ENCODE results near the gene HLA-DQA1.

The HLA-DQA1 gene

DNA sequence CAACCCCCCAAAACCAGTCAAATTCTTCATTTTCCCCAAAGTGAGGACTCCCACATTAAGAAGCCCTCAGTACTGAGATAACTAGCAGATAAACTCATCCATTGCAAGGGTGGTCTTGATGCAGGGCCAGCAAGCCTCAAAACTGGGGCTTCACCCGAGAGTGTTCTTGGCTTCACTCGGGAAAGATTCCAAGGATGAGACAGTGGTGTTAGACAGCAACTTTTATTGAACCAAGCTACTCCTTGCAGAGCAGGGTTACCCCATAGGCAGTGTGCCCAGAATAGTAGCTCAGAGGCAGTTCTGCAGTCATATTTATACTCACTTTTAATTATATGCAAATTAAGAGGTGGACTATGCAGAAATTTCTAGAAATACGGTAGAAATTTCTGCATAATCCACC lies 15.8 kb upstream of the HLA-DQA1 start:
- H3K9me2 ChIP-seq (replicated peaks; ENCODE audit: low read depth, low read length), result no peaks in the 10 kb centered on the region
- no peak overlapping the region for H3K9ac ChIP-seq (ENCODE audit: low read depth, low read length, poor library complexity, severe bottlenecking)
- TF ChIP-seq EZH2phosphoT487 (IDR thresholded peaks at IDR 0.05; ENCODE audit: borderline replicate concordance), result no peak
- TF ChIP-seq, protein P1, sequence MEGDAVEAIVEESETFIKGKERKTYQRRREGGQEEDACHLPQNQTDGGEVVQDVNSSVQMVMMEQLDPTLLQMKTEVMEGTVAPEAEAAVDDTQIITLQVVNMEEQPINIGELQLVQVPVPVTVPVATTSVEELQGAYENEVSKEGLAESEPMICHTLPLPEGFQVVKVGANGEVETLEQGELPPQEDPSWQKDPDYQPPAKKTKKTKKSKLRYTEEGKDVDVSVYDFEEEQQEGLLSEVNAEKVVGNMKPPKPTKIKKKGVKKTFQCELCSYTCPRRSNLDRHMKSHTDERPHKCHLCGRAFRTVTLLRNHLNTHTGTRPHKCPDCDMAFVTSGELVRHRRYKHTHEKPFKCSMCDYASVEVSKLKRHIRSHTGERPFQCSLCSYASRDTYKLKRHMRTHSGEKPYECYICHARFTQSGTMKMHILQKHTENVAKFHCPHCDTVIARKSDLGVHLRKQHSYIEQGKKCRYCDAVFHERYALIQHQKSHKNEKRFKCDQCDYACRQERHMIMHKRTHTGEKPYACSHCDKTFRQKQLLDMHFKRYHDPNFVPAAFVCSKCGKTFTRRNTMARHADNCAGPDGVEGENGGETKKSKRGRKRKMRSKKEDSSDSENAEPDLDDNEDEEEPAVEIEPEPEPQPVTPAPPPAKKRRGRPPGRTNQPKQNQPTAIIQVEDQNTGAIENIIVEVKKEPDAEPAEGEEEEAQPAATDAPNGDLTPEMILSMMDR (conservative IDR thresholded peaks at IDR 0.05; ENCODE audit: low read length), result no peak
- H3K4me1 ChIP-seq (ENCODE audit: insufficient read depth, low read length, poor library complexity, severe bottlenecking), result peaks cover 15% of the 10 kb centered on the region
- H3K36me3 ChIP-seq (ENCODE audit: insufficient read depth, low read length), result no peaks in the 10 kb centered on the region
- no peak overlapping the region for H2AFZ ChIP-seq (ENCODE audit: low read length)
- H3K4me2 ChIP-seq (ENCODE audit: low read depth, low read length, poor library complexity, severe bottlenecking), result no peak overlapping the region
- peaks cover 7% of the 10 kb centered on the region; the same call in 1 of the 2 replicates for H3F3A ChIP-seq (ENCODE audit: low read depth)
- no peaks in the 10 kb centered on the region for H3K79me2 ChIP-seq (ENCODE audit: insufficient read depth, low read length)
- no peaks in the 10 kb centered on the region for H3K9me3 ChIP-seq (ENCODE audit: insufficient read depth, low read depth, low read length)
- H4K20me1 ChIP-seq (ENCODE audit: insufficient read depth, low read length, poor library complexity, severe bottlenecking), result no peaks in the 10 kb centered on the region
- no peak overlapping the region for H3K4me3 ChIP-seq (ENCODE audit: low read length, poor library complexity, severe bottlenecking)
- no peaks in the 10 kb centered on the region for H3K27me3 ChIP-seq (ENCODE audit: insufficient read depth, low read length, poor library complexity, severe bottlenecking)

DNA sequence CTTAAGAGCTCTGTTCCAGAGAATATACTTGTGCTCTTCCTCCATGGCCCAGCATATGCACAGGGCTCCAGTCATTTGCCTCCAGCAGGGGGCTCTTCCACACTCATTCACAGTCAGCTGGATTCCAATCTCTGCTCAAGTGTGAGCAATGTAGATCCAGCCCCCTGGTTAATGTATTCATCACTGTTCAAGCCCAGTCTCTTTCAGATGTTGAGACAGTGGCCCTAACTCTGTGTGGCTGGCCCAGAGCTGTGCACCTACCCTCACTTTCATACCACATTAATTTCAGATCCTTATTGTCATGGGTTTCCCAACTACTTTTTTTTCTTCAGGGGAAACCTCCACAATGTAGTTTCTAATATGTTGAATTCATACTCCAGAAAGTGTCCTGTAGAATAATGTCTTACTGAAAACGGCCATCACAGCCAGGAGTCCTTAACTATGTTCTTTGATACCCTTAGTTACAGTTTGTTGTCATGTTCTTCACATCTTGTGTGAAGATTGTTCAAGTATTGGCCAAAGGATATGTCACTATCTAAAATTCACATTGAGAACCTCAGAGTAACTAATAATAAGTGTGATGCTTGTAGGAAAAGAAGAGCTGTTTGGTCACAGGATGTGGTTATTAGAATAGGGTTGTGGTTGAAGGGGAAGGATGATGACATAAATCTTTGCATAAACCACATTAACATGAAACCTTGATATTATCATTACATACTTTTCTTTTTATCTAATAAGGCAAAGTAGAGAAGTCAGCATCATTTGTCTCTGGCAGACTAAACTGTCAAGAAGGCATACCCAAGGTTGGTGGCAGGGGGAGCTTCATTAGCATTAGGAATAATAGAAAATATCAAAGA lies 14.4 kb upstream of the HLA-DQA1 start:
- H3K4me2 ChIP-seq (ENCODE audit: low read depth, low read length, poor library complexity, severe bottlenecking), result peak overlapping the region; percentile 42

DNA sequence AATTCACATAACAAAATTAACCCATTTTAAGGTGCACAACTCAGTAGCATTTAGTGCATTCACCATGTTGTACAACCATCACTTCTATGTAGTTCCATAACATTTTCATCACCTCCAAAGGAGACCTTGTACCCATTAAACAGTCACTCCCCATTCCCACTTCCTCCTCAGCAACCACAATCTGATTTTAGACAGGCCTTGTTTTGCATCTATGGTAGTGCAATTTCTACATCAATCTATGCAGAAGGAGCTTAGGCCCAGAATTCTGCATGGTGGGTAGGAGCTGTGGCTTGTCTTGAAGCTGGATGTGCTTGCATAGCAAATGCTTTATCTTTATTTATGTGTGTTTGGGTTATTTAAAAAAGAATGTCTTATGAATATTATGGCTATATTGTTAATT lies 13.5 kb upstream of the HLA-DQA1 start:
- Histone ChIP-seq H3K4me3 (ENCODE audit: low read length, poor library complexity, severe bottlenecking) (no peak overlapping the region), H3K9me3 (ENCODE audit: insufficient read depth, low read depth, low read length) (no peaks in the 10 kb centered on the region), H3K27me3 (ENCODE audit: insufficient read depth, low read length, poor library complexity, severe bottlenecking) (no peaks in the 10 kb centered on the region), H3K4me2 (ENCODE audit: low read depth, low read length, poor library complexity, severe bottlenecking) (peak overlapping the region; percentile 42), H3K9ac (ENCODE audit: low read depth, low read length, poor library complexity, severe bottlenecking) (no peak overlapping the region), H2AFZ (ENCODE audit: low read length) (no peak overlapping the region), H4K20me1 (ENCODE audit: insufficient read depth, low read length, poor library complexity, severe bottlenecking) (no peaks in the 10 kb centered on the region), H3K9me2 (replicated peaks; ENCODE audit: low read depth, low read length) (no peaks in the 10 kb centered on the region), H3K79me2 (ENCODE audit: insufficient read depth, low read length) (no peaks in the 10 kb centered on the region), H3F3A (ENCODE audit: low read depth) (peaks cover 7% of the 10 kb centered on the region; the same call in 1 of the 2 replicates), H3K4me1 (ENCODE audit: insufficient read depth, low read length, poor library complexity, severe bottlenecking) (peaks cover 15% of the 10 kb centered on the region), H3K36me3 (ENCODE audit: insufficient read depth, low read length) (no peaks in the 10 kb centered on the region)
- no peak for TF ChIP-seq EZH2phosphoT487 (IDR thresholded peaks at IDR 0.05; ENCODE audit: borderline replicate concordance)
- TF ChIP-seq, protein P1 (conservative IDR thresholded peaks at IDR 0.05; ENCODE audit: low read length), result no peak

More for the DNA sequence above, 14.4 kb upstream of the HLA-DQA1 start:
- Histone ChIP-seq H3K4me1 (ENCODE audit: insufficient read depth, low read length, poor library complexity, severe bottlenecking) (peaks cover 15% of the 10 kb centered on the region), H3K9me2 (replicated peaks; ENCODE audit: low read depth, low read length) (no peaks in the 10 kb centered on the region), H2AFZ (ENCODE audit: low read length) (no peak overlapping the region), H3K79me2 (ENCODE audit: insufficient read depth, low read length) (no peaks in the 10 kb centered on the region), H3K27me3 (ENCODE audit: insufficient read depth, low read length, poor library complexity, severe bottlenecking) (no peaks in the 10 kb centered on the region), H3K9me3 (ENCODE audit: insufficient read depth, low read depth, low read length) (no peaks in the 10 kb centered on the region), H4K20me1 (ENCODE audit: insufficient read depth, low read length, poor library complexity, severe bottlenecking) (no peaks in the 10 kb centered on the region), H3K36me3 (ENCODE audit: insufficient read depth, low read length) (no peaks in the 10 kb centered on the region), H3K9ac (ENCODE audit: low read depth, low read length, poor library complexity, severe bottlenecking) (no peak overlapping the region), H3F3A (ENCODE audit: low read depth) (peaks cover 7% of the 10 kb centered on the region; the same call in 1 of the 2 replicates), H3K4me3 (ENCODE audit: low read length, poor library complexity, severe bottlenecking) (peak overlapping the region; percentile 45)
- TF ChIP-seq, protein P1 (conservative IDR thresholded peaks at IDR 0.05; ENCODE audit: low read length), result peak; percentile 54
- TF ChIP-seq EZH2phosphoT487 (IDR thresholded peaks at IDR 0.05; ENCODE audit: borderline replicate concordance), result no peak
